HepG2 (cell line): ENCODE data around the gene ZFAND2B. TPM values are rescaled to one million over a fixed set of nuclear protein-coding genes. Genes with fewer than 3 reads are reported as not detected.
A peak's percentile ranks its signal among the peaks of the same experiment; 100 is the strongest.

ENCODE experiments used
- ATF7 ChIP-seq, 2 experiments: fragments of 450-650 bp in 1 of 2; sonication (generic) in 1 of 2; formaldehyde crosslinking in 1 of 2; IDR thresholded peaks; 2 replicates each; pipeline versions ENCODE4 v1.4.0 to v1.6.1; 2016 to 2020; ENCODE audit warnings: antibody characterized with exemption in 1 of 2, mild to moderate bottlenecking in 1 of 2, missing genetic modification reagents in 1 of 2
- ATRX ChIP-seq: sonication (generic); formaldehyde crosslinking; IDR thresholded peaks from 2 replicates; pipeline ENCODE4 v1.4.0; 2020; ENCODE audit warnings: missing genetic modification reagents, borderline replicate concordance
- CBFB ChIP-seq: sonication (generic); formaldehyde crosslinking; IDR thresholded peaks from 2 replicates; pipeline ENCODE4 v1.4.0; 2020; ENCODE audit warnings: missing genetic modification reagents
- ELF1 ChIP-seq: sonication (generic); formaldehyde crosslinking; IDR thresholded peaks from 2 replicates; pipeline ENCODE4 v1.4.0; 2020; ENCODE audit warnings: missing genetic modification reagents
- EP300 ChIP-seq, 3 experiments: sonication (generic) in 1 of 3; formaldehyde crosslinking in 1 of 3; IDR thresholded peaks; 2 replicates each; pipeline versions ENCODE4 v1.5.1 to v1.6.1; 2011 to 2020; ENCODE audit warnings: low read depth in 2 of 3, low read length in 2 of 3, borderline replicate concordance in 1 of 3, improper control_type of control experiment in 1 of 3, mild to moderate bottlenecking in 1 of 3, missing genetic modification reagents in 1 of 3, moderate library complexity in 1 of 3
- JUND ChIP-seq: sonication (generic); formaldehyde crosslinking; IDR thresholded peaks from 2 replicates; pipeline ENCODE4 v1.8.0; 2022; ENCODE audit warnings: mild to moderate bottlenecking, missing genetic modification reagents
- MTA3 ChIP-seq: sonication (generic); formaldehyde crosslinking; IDR thresholded peaks from 2 replicates; pipeline ENCODE4 v1.4.0; 2020; ENCODE audit warnings: missing genetic modification reagents
- POLR2AphosphoS2 ChIP-seq: IDR thresholded peaks from 2 replicates; pipeline ENCODE4 v1.6.1; 2011; ENCODE audit warnings: low read depth, low read length, improper control_type of control experiment
- PTBP1 ChIP-seq: fragments of 200-400 bp; formaldehyde crosslinking; IDR thresholded peaks from 2 replicates; pipeline ENCODE4 v1.6.1; 2018; ENCODE audit warnings: low read length, low read depth; ENCODE audit not compliant: poor library complexity, severe bottlenecking
- TAF15 ChIP-seq: fragments of 200-400 bp; formaldehyde crosslinking; IDR thresholded peaks from one replicate; pipeline ENCODE4 v1.6.1; 2018; ENCODE audit warnings: mild to moderate bottlenecking, low read depth, low read length; ENCODE audit not compliant: poor library complexity, severe bottlenecking
- ZBTB42 ChIP-seq: sonication (generic); formaldehyde crosslinking; IDR thresholded peaks from 2 replicates; pipeline ENCODE4 v1.5.0; 2020; ENCODE audit warnings: mild to moderate bottlenecking, missing genetic modification reagents
- ZFP36 ChIP-seq: fragments of 150-350 bp; IDR thresholded peaks from 2 replicates; pipeline ENCODE4 v1.6.1; 2018; ENCODE audit warnings: borderline replicate concordance, low read length, low read depth; ENCODE audit not compliant: partially characterized antibody
- ZFP37 ChIP-seq: sonication (generic); formaldehyde crosslinking; IDR thresholded peaks from 2 replicates; pipeline ENCODE4 v1.4.0; 2020; ENCODE audit warnings: missing genetic modification reagents, borderline replicate concordance
- ZNF260 ChIP-seq: sonication (generic); formaldehyde crosslinking; IDR thresholded peaks from 2 replicates; pipeline ENCODE4 v1.4.0; 2020; ENCODE audit warnings: missing genetic modification reagents, low read depth, mild to moderate bottlenecking, borderline replicate concordance
- ZNF326 ChIP-seq: sonication (generic); formaldehyde crosslinking; IDR thresholded peaks from 2 replicates; pipeline ENCODE4 v1.4.0; 2020; ENCODE audit warnings: missing genetic modification reagents, borderline replicate concordance
- ZNF549 ChIP-seq: sonication (generic); formaldehyde crosslinking; IDR thresholded peaks from 2 replicates; pipeline ENCODE4 v1.5.0; 2020; ENCODE audit warnings: missing genetic modification reagents
- polyA plus RNA-seq, 8 experiments: library from polyadenylated mRNA; depleted of rRNA in 3 of 8; stranded (reverse) in 7 of 8; unstranded in 1 of 8; fragments of >200 nt; fragmentation: Illumina TruSeq in 4 of 8; extraction: Trizol in 4 of 8; gene quantifications; 2 replicates each; pipeline versions ENCODE4 v1.2.1 to v1.2.3, GENCODE V29; 2011 to 2016; ENCODE audit warnings: low read depth in 4 of 8, missing spikeins in 1 of 8, mixed read lengths in 1 of 8; ENCODE audit not compliant: insufficient read depth in 1 of 8
- total RNA-seq, 5 experiments: library from RNA; depleted of rRNA; stranded (reverse); fragments of >200 nt; fragmentation: Illumina TruSeq; extraction: Trizol; gene quantifications; 2 replicates each; pipeline ENCODE4 v1.2.3, GENCODE V29; 2016; ENCODE audit warnings: low read depth in 1 of 5
- TF ChIP-seq, protein P1 (sequence below): sonication (generic); formaldehyde crosslinking; IDR thresholded peaks from 2 replicates; pipeline ENCODE4 v1.4.0; 2020; ENCODE audit warnings: missing genetic modification reagents, borderline replicate concordance
- TF ChIP-seq, protein P2 (sequence below): sonication (generic); formaldehyde crosslinking; IDR thresholded peaks from 2 replicates; pipeline ENCODE4 v1.4.0; 2020; ENCODE audit warnings: missing genetic modification reagents

The ZFAND2B gene
- total and polyA plus RNA-seq, 2 of the 13 experiments (the other 11 are each of a cell fraction or from before 2014, with no cell fraction given) = 53.3 to 115 TPM

DNA sequence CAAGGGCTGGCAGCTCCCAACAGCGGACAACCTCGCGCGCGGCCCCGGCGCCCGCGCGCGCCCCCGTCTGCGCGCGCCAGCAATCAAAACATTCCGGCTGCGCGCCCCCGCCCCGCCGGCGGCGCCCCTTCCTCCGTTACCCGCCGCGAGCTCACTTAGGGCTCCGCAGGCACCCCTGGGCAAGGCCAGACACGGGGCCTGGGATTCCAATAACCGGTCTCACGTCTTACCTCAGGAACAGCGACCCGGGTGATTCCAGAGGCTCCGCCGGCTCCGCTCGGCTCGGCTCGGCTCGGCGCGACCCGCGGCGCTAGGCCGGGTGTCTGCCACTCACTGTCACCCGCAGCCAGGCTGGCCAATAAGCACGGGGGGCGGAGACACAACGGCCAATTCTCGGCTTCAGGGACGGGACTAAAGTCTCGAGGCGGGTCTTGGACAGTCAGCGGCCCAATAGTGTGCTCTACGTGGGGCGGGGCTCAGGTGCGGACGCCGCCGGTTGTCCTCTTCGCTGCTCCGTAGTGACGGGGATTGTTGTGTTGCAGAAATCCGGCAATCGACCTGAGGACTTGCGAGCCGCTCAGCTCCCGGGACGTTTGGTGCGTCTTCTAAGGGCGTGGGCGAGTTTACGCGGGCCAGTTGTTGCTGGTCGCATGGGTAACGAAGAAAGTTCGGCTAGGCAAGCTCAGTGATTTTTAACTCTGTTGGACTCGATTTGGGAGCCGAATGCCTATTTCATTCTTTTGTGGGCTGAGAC is 22.9 kb downstream of the ZFAND2B start, which contains the start of the genes ANKZF1 and ATG9A (continued):
- TF ChIP-seq PTBP1 = peak; percentile 52
- no peak for TF ChIP-seq MTA3 (CRISPR knock-in tag)
- TF ChIP-seq JUND (CRISPR knock-in tag) = no peak
- no peak for TF ChIP-seq ZNF549 (CRISPR knock-in tag)
- TF ChIP-seq ZFP36 = no peak
- TF ChIP-seq, protein P1, sequence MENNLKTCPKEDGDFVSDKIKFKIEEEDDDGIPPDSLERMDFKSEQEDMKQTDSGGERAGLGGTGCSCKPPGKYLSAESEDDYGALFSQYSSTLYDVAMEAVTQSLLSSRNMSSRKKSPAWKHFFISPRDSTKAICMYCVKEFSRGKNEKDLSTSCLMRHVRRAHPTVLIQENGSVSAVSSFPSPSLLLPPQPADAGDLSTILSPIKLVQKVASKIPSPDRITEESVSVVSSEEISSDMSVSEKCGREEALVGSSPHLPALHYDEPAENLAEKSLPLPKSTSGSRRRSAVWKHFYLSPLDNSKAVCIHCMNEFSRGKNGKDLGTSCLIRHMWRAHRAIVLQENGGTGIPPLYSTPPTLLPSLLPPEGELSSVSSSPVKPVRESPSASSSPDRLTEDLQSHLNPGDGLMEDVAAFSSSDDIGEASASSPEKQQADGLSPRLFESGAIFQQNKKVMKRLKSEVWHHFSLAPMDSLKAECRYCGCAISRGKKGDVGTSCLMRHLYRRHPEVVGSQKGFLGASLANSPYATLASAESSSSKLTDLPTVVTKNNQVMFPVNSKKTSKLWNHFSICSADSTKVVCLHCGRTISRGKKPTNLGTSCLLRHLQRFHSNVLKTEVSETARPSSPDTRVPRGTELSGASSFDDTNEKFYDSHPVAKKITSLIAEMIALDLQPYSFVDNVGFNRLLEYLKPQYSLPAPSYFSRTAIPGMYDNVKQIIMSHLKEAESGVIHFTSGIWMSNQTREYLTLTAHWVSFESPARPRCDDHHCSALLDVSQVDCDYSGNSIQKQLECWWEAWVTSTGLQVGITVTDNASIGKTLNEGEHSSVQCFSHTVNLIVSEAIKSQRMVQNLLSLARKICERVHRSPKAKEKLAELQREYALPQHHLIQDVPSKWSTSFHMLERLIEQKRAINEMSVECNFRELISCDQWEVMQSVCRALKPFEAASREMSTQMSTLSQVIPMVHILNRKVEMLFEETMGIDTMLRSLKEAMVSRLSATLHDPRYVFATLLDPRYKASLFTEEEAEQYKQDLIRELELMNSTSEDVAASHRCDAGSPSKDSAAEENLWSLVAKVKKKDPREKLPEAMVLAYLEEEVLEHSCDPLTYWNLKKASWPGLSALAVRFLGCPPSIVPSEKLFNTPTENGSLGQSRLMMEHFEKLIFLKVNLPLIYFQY (CRISPR knock-in tag) = peak; percentile 94
- no peak for TF ChIP-seq ATF7 (IDR thresholded peaks at IDR 0.05)
- TF ChIP-seq ATF7 (CRISPR knock-in tag; IDR thresholded peaks at IDR 0.05) = no peak
- TF ChIP-seq CBFB (CRISPR knock-in tag) = peak; percentile 38
- TF ChIP-seq TAF15 = peak; percentile 52
- TF ChIP-seq, protein P2, sequence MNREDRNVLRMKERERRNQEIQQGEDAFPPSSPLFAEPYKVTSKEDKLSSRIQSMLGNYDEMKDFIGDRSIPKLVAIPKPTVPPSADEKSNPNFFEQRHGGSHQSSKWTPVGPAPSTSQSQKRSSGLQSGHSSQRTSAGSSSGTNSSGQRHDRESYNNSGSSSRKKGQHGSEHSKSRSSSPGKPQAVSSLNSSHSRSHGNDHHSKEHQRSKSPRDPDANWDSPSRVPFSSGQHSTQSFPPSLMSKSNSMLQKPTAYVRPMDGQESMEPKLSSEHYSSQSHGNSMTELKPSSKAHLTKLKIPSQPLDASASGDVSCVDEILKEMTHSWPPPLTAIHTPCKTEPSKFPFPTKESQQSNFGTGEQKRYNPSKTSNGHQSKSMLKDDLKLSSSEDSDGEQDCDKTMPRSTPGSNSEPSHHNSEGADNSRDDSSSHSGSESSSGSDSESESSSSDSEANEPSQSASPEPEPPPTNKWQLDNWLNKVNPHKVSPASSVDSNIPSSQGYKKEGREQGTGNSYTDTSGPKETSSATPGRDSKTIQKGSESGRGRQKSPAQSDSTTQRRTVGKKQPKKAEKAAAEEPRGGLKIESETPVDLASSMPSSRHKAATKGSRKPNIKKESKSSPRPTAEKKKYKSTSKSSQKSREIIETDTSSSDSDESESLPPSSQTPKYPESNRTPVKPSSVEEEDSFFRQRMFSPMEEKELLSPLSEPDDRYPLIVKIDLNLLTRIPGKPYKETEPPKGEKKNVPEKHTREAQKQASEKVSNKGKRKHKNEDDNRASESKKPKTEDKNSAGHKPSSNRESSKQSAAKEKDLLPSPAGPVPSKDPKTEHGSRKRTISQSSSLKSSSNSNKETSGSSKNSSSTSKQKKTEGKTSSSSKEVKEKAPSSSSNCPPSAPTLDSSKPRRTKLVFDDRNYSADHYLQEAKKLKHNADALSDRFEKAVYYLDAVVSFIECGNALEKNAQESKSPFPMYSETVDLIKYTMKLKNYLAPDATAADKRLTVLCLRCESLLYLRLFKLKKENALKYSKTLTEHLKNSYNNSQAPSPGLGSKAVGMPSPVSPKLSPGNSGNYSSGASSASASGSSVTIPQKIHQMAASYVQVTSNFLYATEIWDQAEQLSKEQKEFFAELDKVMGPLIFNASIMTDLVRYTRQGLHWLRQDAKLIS (CRISPR knock-in tag) = peak; percentile 34; the same call in 1 of the 2 replicates
- peak; percentile 81; the same call in 1 of the 2 replicates for TF ChIP-seq ZBTB42
- TF ChIP-seq POLR2AphosphoS2 = no peak
- TF ChIP-seq ZFP37 (CRISPR knock-in tag) = no peak
- TF ChIP-seq ELF1 (CRISPR knock-in tag) = 0 out of 2 replicates have a peak, but pooled peaks have one; percentile 51
- TF ChIP-seq EP300 (IDR thresholded peaks at IDR 0.05; ENCODE audit: low read depth in 2 of 2, low read length in 2 of 2) = peak; percentile 20 to 21; a peak in 3 of 4 replicates
- no peak for TF ChIP-seq EP300 (CRISPR knock-in tag; IDR thresholded peaks at IDR 0.05; ENCODE audit: borderline replicate concordance)
- no peak for TF ChIP-seq ZNF260
- TF ChIP-seq ZNF326 = no peak
- TF ChIP-seq ATRX (CRISPR knock-in tag) = no peak
